ENCODE results near the gene PGAM5. TPM values are rescaled to one million over a fixed set of nuclear protein-coding genes. Genes with fewer than 3 reads are reported as not detected.
A peak's percentile ranks its signal among the peaks of the same experiment; 100 is the strongest.

PGAM5 gene
- total RNA-seq, 1 donor from 2014 or later = 80.7 TPM

- H3K9me3 Mint-ChIP-seq = no peaks in the 10 kb centered on the region
- H3K36me3 Mint-ChIP-seq (ENCODE audit: low read depth) = peaks cover 52% of the 10 kb centered on the region
- H3K27me3 Mint-ChIP-seq (ENCODE audit: low read depth) = no peaks in the 10 kb centered on the region
- DNase-seq (ENCODE audit: low spot score) = no peak
- H3K4me3 Mint-ChIP-seq (ENCODE audit: low read depth) = no peak overlapping the region
- H3K4me1 Mint-ChIP-seq (ENCODE audit: low read depth) = peaks cover 7% of the 10 kb centered on the region
- intact Hi-C loops (cut with micrococcal nuclease) = loop anchor here (10.0 kb wide), 1 partner anchor 47 kb away; the partner anchor contains the start of gene ANKLE2
- H3K27ac Mint-ChIP-seq = no peak overlapping the region
These were observed 7.1 kb downstream of the PGAM5 start for GRCh38 chr12:132717531-132718387.

GRCh38 chr12:132718644-132719043, 8.0 kb downstream of the PGAM5 start:
- H3K9me3 Mint-ChIP-seq = no peaks in the 10 kb centered on the region
- H3K27me3 Mint-ChIP-seq (ENCODE audit: low read depth) = no peaks in the 10 kb centered on the region
- intact Hi-C loops (cut with micrococcal nuclease) = loop anchor here (10.0 kb wide), 1 partner anchor 46 kb away; the partner anchor contains the start of gene ANKLE2
- peaks cover 2% of the 10 kb centered on the region for H3K4me1 Mint-ChIP-seq (ENCODE audit: low read depth)
- peaks cover 55% of the 10 kb centered on the region for H3K36me3 Mint-ChIP-seq (ENCODE audit: low read depth)
- DNase-seq (ENCODE audit: low spot score) = no peak
- no peak overlapping the region for H3K4me3 Mint-ChIP-seq (ENCODE audit: low read depth)
- no peak overlapping the region for H3K27ac Mint-ChIP-seq

- peaks cover 61% of the 10 kb centered on the region for H3K36me3 Mint-ChIP-seq (ENCODE audit: low read depth)
- no peaks in the 10 kb centered on the region for H3K27me3 Mint-ChIP-seq (ENCODE audit: low read depth)
- no peaks in the 10 kb centered on the region for H3K9me3 Mint-ChIP-seq
- no peak overlapping the region for H3K4me3 Mint-ChIP-seq (ENCODE audit: low read depth)
- peaks cover 2% of the 10 kb centered on the region for H3K4me1 Mint-ChIP-seq (ENCODE audit: low read depth)
- no peak for DNase-seq (ENCODE audit: low spot score)
- no peak overlapping the region for H3K27ac Mint-ChIP-seq
- intact Hi-C loops (cut with micrococcal nuclease) = loop anchor here (10.0 kb wide), 1 partner anchor 45 kb away; the partner anchor contains the start of gene ANKLE2
These were observed 8.7 kb downstream of the PGAM5 start for GRCh38 chr12:132719141-132719953.

GRCh38 chr12:132719954-132720324, 9.3 kb downstream of the PGAM5 start:
- intact Hi-C loops (cut with micrococcal nuclease) = loop anchor here (10.0 kb wide), 1 partner anchor 45 kb away; the partner anchor contains the start of gene ANKLE2
- Mint-ChIP-seq H3K4me3 (ENCODE audit: low read depth) (no peak overlapping the region), H3K27ac (no peak overlapping the region), H3K4me1 (ENCODE audit: low read depth) (peaks cover 2% of the 10 kb centered on the region), H3K36me3 (ENCODE audit: low read depth) (peaks cover 61% of the 10 kb centered on the region), H3K9me3 (no peaks in the 10 kb centered on the region), H3K27me3 (ENCODE audit: low read depth) (no peaks in the 10 kb centered on the region)
- DNase-seq (ENCODE audit: low spot score) = no peak

- Mint-ChIP-seq H3K9me3 (no peaks in the 10 kb centered on the region), H3K4me3 (ENCODE audit: low read depth) (no peak overlapping the region), H3K4me1 (ENCODE audit: low read depth) (peaks cover 2% of the 10 kb centered on the region), H3K27me3 (ENCODE audit: low read depth) (no peaks in the 10 kb centered on the region), H3K36me3 (ENCODE audit: low read depth) (peaks cover 70% of the 10 kb centered on the region), H3K27ac (no peak overlapping the region)
- no peak for DNase-seq (ENCODE audit: low spot score)
- intact Hi-C loops (cut with micrococcal nuclease) = no loop called here
These were observed 10.1 kb downstream of the PGAM5 start for GRCh38 chr12:132720606-132721345.

GRCh38 chr12:132723015-132723763, 12.5 kb downstream of the PGAM5 start:
- Mint-ChIP-seq H3K27me3 (ENCODE audit: low read depth) (no peaks in the 10 kb centered on the region), H3K4me1 (ENCODE audit: low read depth) (no peaks in the 10 kb centered on the region), H3K4me3 (ENCODE audit: low read depth) (no peak overlapping the region), H3K27ac (no peak overlapping the region), H3K36me3 (ENCODE audit: low read depth) (peaks cover 84% of the 10 kb centered on the region), H3K9me3 (no peaks in the 10 kb centered on the region)
- DNase-seq (ENCODE audit: low spot score) = no peak
- intact Hi-C loops (cut with micrococcal nuclease) = no loop called here

- Mint-ChIP-seq H3K4me3 (ENCODE audit: low read depth) (no peak overlapping the region), H3K27me3 (ENCODE audit: low read depth) (no peaks in the 10 kb centered on the region), H3K27ac (no peak overlapping the region), H3K36me3 (ENCODE audit: low read depth) (peaks cover 86% of the 10 kb centered on the region), H3K9me3 (no peaks in the 10 kb centered on the region), H3K4me1 (ENCODE audit: low read depth) (no peaks in the 10 kb centered on the region)
- intact Hi-C loops (cut with micrococcal nuclease) = no loop called here
- no peak for DNase-seq (ENCODE audit: low spot score)
These were observed 13.1 kb downstream of the PGAM5 start for GRCh38 chr12:132723764-132724140.

DNA sequence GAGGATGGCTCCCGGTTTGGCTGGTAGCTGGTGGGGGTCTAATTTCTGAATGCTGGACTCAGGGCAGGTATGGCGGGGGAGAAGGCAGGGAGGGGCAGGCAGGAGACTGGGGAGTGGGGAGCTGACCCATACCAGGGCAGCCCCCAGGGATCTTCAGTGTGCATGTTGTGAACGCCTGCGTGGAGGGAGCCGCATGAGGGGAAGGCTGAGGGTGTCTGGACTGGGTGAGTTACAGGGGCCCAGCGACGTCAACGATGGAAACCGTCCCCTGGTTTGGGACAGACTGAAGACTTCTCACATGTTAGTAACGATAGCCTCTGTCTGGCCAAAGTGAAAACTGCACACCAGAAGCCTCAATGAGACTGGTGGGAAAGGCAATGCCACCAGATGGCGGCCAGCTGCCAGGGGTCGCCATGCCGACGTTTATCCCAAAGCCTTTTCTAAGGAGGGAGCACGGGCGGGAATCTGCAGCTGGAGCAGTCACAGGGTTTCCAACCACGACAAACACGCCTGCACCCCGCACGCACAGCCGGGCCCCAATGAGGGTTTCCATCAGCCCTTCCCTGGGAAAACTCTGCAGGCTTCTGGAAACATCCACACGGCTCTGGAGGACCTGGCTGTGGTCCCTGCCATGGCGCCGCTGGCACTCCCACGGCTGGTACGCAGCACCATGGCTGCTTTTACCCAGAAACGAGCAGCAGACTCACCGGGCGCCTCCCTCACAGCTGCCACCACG, 14.0 kb downstream of the PGAM5 start:
- H3K27ac Mint-ChIP-seq = no peak overlapping the region
- intact Hi-C loops (cut with micrococcal nuclease) = no loop called here
- no peaks in the 10 kb centered on the region for H3K27me3 Mint-ChIP-seq (ENCODE audit: low read depth)
- DNase-seq (ENCODE audit: low spot score) = no peak
- H3K9me3 Mint-ChIP-seq = no peaks in the 10 kb centered on the region
- H3K36me3 Mint-ChIP-seq (ENCODE audit: low read depth) = peaks cover 84% of the 10 kb centered on the region
- H3K4me1 Mint-ChIP-seq (ENCODE audit: low read depth) = no peaks in the 10 kb centered on the region
- no peak overlapping the region for H3K4me3 Mint-ChIP-seq (ENCODE audit: low read depth)

- no peak overlapping the region for H3K4me3 Mint-ChIP-seq (ENCODE audit: low read depth)
- intact Hi-C loops (cut with micrococcal nuclease) = no loop called here
- H3K27ac Mint-ChIP-seq = no peak overlapping the region
- no peaks in the 10 kb centered on the region for H3K4me1 Mint-ChIP-seq (ENCODE audit: low read depth)
- no peaks in the 10 kb centered on the region for H3K27me3 Mint-ChIP-seq (ENCODE audit: low read depth)
- no peaks in the 10 kb centered on the region for H3K9me3 Mint-ChIP-seq
- DNase-seq (ENCODE audit: low spot score) = no peak
- H3K36me3 Mint-ChIP-seq (ENCODE audit: low read depth) = peaks cover 87% of the 10 kb centered on the region
These were observed 15.7 kb downstream of the PGAM5 start for GRCh38 chr12:132726386-132726785.

DNA sequence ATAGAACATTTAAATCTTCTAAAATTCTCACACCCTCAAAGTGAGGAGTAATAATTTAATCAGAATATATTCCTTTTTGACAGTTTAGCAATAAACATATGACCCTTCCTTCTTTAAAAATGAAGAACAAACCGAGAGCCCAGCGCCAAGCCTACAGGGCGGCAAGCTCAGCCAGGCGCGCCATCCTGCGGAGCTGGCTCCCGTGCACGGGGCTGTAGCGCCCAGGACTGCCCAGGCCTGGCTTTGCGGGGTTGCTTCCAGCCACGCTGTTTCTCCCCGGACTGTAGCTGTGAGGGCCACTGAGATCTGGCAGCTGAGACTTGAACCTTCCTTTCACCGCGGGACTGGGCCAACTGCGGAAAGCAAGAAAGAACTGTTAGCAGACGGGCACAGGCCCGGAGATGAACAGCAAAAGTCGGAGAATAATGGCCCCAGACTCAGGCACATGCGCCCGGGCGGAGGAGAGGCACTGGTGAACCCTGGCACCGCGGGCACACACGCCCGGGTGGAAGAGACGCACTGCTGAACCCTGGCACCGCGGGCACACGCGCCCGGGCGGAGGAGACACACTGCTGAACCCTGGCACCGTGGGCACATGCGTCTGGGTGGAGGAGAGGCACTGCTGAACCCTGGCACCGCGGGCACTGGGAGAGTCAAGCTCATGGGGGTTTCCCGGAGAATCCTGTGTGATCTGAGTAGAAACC, 16.6 kb downstream of the PGAM5 start:
- H3K4me3 Mint-ChIP-seq (ENCODE audit: low read depth) = no peak overlapping the region
- no peaks in the 10 kb centered on the region for H3K27me3 Mint-ChIP-seq (ENCODE audit: low read depth)
- intact Hi-C loops (cut with micrococcal nuclease) = no loop called here
- no peaks in the 10 kb centered on the region for H3K4me1 Mint-ChIP-seq (ENCODE audit: low read depth)
- no peak overlapping the region for H3K27ac Mint-ChIP-seq
- peaks cover 90% of the 10 kb centered on the region for H3K36me3 Mint-ChIP-seq (ENCODE audit: low read depth)
- no peak for DNase-seq (ENCODE audit: low spot score)
- H3K9me3 Mint-ChIP-seq = no peaks in the 10 kb centered on the region

GRCh38 chr12:132728502-132728901, 17.9 kb downstream of the PGAM5 start:
- Mint-ChIP-seq H3K27ac (peak overlapping the region; percentile 49), H3K27me3 (ENCODE audit: low read depth) (no peaks in the 10 kb centered on the region), H3K4me1 (ENCODE audit: low read depth) (no peaks in the 10 kb centered on the region), H3K9me3 (no peaks in the 10 kb centered on the region), H3K36me3 (ENCODE audit: low read depth) (peaks cover 93% of the 10 kb centered on the region), H3K4me3 (ENCODE audit: low read depth) (no peak overlapping the region)
- intact Hi-C loops (cut with micrococcal nuclease) = no loop called here
- no peak for DNase-seq (ENCODE audit: low spot score)

Data from activated T-helper 2 cell treated with anti-CD3 and anti-CD28 coated beads, Interferon-gamma antibody, Interleukin-2, Interleukin-4, amounts not matched to agents 10 μg/mL and 5 μg/mL and 100 μg/mL, durations not matched to agents 14 hours and 24 hours and 36 hours (primary cell).